GM18517 (cell line): ENCODE measurements around the gene MRPL27.

ENCODE experiments used
- ATAC-seq: cut with Tn5 transposase; IDR thresholded peaks from one replicate; pipeline ENCODE4 v1.9.1; 2021; ENCODE audit warnings: mild to moderate bottlenecking, moderate library complexity; ENCODE audit not compliant: unreplicated experiment

Gene MRPL27

DNA sequence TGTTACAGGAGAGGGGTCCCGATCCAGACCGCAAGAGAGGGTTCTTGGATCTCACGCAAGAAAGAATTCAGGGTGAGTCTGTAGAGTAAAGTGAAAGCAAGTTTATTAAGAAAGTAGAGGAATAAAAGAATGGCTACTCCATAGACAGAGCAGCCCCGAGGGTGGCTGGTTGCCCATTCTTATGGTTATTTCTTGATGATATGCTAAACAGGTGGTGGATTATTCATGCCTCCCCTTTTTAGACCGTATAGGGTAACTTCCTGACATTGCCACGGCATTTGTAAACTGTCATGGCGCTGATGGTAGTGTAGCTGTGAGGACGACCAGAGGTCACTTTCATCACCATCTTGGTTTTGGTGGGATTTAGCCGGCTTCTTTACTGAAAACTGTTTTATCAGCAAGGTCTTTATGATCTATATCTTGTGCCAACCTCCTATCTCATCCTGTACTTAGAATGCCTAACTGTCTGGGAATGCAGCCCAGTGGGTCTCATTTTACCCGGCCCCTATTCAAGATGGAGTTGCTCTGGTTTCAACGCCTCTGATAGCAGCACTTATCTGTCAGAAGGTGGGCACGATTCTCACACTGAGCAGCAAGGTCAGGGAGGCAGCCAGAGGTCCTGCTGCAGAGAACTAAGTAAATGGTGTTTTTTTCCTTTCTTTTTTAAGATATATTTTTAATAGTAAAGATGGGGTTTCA is 53.5 kb downstream of the MRPL27 start:
- no peak for ATAC-seq

DNA sequence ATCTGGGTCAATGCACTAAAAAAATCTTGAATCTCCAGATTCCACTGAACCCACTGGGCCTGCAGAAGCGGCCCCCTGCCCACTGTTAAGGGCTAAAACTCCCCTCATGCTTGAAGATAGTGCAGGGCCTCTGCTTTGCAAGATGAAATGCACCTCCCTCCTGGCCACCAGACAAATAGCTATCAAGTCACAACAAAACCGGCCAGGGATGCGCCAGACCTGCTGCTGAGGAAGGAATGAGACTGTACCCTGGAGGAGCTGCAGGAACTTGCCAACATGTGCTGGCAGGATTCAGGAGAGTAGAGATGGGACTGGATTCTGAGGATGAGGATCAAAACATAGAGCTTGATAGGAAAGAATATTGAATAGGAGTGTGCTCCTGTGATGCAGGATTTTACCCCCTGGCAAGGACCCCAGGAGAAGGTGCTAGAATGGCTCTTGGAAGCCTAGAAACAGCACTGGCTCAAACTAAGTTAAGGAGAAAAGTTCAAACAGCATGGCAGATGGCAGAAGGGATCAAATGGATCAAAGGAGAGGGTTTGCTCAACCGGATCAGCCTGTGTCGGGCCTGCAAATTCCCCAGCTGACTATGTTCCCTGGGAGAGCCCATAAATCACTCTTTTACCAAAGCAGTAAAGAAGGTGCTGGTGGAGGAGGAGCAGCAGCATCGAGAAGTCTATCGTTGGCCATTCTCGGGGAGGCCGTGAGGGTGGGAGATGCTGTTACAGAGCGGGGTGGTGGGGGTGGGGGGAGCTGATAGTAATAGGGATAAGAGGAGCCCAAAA is 54.3 kb downstream of the MRPL27 start:
- ATAC-seq: no peak
